GM18951 (cell line): Measurements from ENCODE around the gene TYW3.

Experiments used
- POLR2A ChIP-seq: IDR thresholded peaks from 4 replicates; pipeline ENCODE4 v1.6.1; 2011; ENCODE audit warnings: mild to moderate bottlenecking; ENCODE audit not compliant: insufficient read length, insufficient read depth; ENCODE audit errors: extremely low read depth
- in situ Hi-C: fragments of 300-500 bp; cut with MboI; formaldehyde crosslinking; loops from one replicate; pipeline ENCODE4 v1.12.0; 2022; ENCODE audit warnings: low sequenced_read_pairs, mixed read lengths, inconsistent platforms; ENCODE audit not compliant: unreplicated experiment

The TYW3 gene

DNA sequence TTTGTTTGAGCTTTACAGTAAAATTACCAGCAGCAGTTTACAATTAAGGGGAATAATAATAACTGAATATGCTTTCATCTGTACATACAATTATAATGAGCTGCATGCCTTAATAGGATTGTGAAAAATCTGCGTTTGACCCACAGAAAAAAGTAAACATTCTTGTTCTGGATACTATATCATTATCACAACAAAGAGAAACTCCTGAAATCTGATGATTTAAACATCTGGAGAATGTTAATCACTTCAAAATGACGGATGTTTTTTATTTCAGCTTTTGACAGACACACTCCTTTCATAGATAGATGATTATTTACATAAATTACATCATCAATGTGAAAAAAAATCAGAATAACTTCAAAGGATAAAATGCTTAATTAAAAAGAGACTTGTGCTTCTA, 58.5 kb downstream of the TYW3 start:
- in situ Hi-C loops = no loop called here
- TF ChIP-seq POLR2A = no peak

DNA sequence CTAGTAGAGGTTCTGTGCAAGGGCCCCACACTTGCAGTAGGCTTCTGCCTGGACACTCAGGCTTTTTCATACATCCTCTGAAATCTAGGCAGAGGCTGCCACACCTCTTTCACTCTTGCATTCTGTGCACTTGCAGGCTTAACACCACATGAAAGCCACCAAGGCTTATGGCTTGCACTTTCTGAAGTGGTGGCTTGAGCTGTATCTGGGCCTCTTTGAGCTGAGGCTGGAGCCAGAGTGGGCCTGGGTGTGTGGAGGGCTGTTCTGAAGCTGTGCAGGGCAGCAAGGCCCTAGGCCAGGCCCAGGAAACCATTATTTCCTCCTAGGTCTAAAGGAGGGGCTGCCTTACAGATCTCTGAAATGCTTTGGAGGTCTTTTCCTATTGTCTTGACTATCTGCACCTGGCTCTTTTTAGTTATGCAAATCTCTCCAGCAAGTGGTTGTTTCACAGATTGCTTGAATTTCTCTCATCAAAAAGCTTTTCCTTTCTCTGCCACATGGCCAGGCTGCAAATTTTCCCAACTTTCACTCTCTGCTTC, 66.2 kb downstream of the TYW3 start:
- in situ Hi-C loops = no loop called here
- TF ChIP-seq POLR2A = no peak

DNA sequence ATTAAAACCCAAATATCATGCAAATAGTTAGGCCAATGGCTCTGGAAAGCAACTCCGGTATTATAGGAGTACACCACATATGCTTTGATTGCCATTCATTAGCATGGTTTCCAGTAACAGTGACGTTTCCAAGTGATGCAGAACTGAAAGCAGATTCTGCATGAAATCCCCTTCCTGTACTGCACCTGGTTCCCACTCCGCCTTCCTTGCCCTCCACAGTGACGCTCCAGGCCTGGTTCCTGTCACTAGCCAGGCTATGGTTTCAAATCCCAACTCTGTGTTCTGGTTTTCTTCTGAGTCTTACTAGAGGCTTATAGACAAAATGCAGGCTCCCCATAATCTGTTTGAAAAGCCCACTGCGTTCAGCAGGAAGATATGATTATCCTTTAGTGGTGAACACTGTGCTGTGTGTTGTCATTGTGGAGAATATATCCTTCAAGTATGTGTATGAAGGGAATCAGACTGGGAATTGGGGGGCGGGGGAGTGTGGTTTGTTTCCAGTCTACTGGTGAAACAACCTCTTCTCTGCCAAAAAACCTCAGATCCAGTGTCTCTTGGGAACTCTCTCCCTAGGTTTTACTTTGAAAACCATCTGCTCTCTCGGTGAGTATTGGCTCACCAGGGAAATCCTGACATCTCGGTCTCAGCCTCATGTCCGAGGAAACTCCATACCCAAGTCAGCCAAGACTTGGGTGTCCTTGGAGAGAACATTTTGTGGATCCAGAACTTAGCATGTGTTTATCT, 78.7 kb downstream of the TYW3 start:
- in situ Hi-C loops = no loop called here
- TF ChIP-seq POLR2A = no peak

DNA sequence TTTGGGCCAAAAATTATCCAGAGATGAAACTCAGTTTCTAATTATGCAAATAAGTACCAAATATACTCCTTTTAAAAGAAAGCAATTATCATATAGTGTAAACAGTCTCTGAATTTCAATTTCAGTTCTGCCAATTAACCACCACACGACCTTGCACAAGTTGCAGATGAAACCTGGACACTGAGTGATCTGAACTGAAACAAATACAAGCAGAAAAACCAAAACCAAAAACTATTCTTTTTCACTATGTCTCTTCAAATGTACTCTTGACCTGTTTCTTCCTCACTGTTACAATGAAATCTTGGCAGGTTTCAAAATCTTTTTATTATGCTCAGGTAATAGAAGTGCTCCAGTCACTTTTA, 79.2 kb downstream of the TYW3 start:
- TF ChIP-seq POLR2A = no peak
- in situ Hi-C loops = no loop called here
